Endodermal cell (in vitro differentiated cells): ENCODE data around the gene ATXN7L1. TPM values are rescaled to one million over a fixed set of nuclear protein-coding genes. Genes with fewer than 3 reads are reported as not detected.
A peak's percentile ranks its signal among the peaks of the same experiment; 100 is the strongest.

Experiments used
- DNase-seq: peaks from one replicate; pipeline ENCODE4 v3.0.0-alpha.2; 2017
- H3K27ac ChIP-seq: 2 replicates; pipeline ENCODE4 v1.5.1; 2013; ENCODE audit warnings: mild to moderate bottlenecking, low read depth, low read length, moderate library complexity
- H3K27me3 ChIP-seq: 2 replicates; pipeline ENCODE4 v1.6.1; 2013; ENCODE audit warnings: mild to moderate bottlenecking, low read length, moderate library complexity; ENCODE audit not compliant: insufficient read depth, control insufficient read depth, poor library complexity, severe bottlenecking
- H3K36me3 ChIP-seq: 2 replicates; pipeline ENCODE4 v1.7.0; 2013; ENCODE audit warnings: mild to moderate bottlenecking, low read length, moderate library complexity; ENCODE audit not compliant: control insufficient read depth, insufficient read depth
- H3K4me1 ChIP-seq: one replicate; pipeline ENCODE4 v1.7.0; 2013; ENCODE audit warnings: low read length; ENCODE audit not compliant: control insufficient read depth, insufficient read depth
- H3K4me3 ChIP-seq: 2 replicates; pipeline ENCODE4 v1.5.1; 2013; ENCODE audit warnings: mild to moderate bottlenecking, low read length, moderate library complexity
- H3K9ac ChIP-seq: 2 replicates; pipeline ENCODE4 v1.6.1; 2013; ENCODE audit warnings: mild to moderate bottlenecking, low read length, moderate library complexity; ENCODE audit not compliant: poor library complexity, severe bottlenecking; ENCODE audit errors: extremely low read depth
- H3K9me3 ChIP-seq: 2 replicates; pipeline ENCODE4 v1.6.1; 2013; ENCODE audit warnings: mild to moderate bottlenecking, low read length, moderate library complexity; ENCODE audit not compliant: control insufficient read depth
- H3K27ac Mint-ChIP-seq: 2 replicates; pipeline ENCODE4 v1.8.0; 2020; ENCODE audit warnings: mixed read lengths
- H3K27me3 Mint-ChIP-seq: 2 replicates; pipeline ENCODE4 v1.8.0; 2021; ENCODE audit warnings: mild to moderate bottlenecking, mixed read lengths; ENCODE audit not compliant: insufficient read depth
- H3K36me3 Mint-ChIP-seq: 2 replicates; pipeline ENCODE4 v1.8.0; 2020; ENCODE audit warnings: low read depth, mixed read lengths
- H3K4me1 Mint-ChIP-seq: 2 replicates; pipeline ENCODE4 v1.8.0; 2020; ENCODE audit warnings: mixed read lengths
- H3K4me3 Mint-ChIP-seq: 2 replicates; pipeline ENCODE4 v1.8.0; 2020; ENCODE audit warnings: mild to moderate bottlenecking, moderate library complexity, mixed read lengths
- H3K9me3 Mint-ChIP-seq: 2 replicates; pipeline ENCODE4 v1.8.0; 2020; ENCODE audit warnings: mild to moderate bottlenecking, mixed read lengths
- WGBS, 2 experiments: methylation state at CpG; one replicate each; pipeline versions ENCODE4 v1.1.5 to v1.1.7; 2013; ENCODE audit warnings: missing lambda C conversion rate in 2 of 2, mixed read lengths in 1 of 2; ENCODE audit not compliant: insufficient coverage in 1 of 2, insufficient read length in 1 of 2; 5-methylcytosine and 5-hydroxymethylcytosine counted together
- total RNA-seq, 2 donors: library from RNA; stranded (reverse); fragmentation: NEBNext Ultra II Directional in 1 of 2; extraction: Animal tissue kit (Norgen Biotek cat#: 25700) in 1 of 2; gene quantifications; 2 replicates in 1 of 2; 3 replicates in 1 of 2; pipeline ENCODE4 v1.2.1, GENCODE V29; 2021
- TF ChIP-seq, protein P1 (sequence below): fragments of 200-600 bp; sonication (generic); conservative IDR thresholded peaks from 2 replicates; pipeline ENCODE4 v1.5.0; 2021; ENCODE audit warnings: antibody characterized with exemption, mild to moderate bottlenecking

Gene ATXN7L1
- total RNA-seq, 2 donors from 2014 or later = 16.9 to 30.4 TPM

DNA sequence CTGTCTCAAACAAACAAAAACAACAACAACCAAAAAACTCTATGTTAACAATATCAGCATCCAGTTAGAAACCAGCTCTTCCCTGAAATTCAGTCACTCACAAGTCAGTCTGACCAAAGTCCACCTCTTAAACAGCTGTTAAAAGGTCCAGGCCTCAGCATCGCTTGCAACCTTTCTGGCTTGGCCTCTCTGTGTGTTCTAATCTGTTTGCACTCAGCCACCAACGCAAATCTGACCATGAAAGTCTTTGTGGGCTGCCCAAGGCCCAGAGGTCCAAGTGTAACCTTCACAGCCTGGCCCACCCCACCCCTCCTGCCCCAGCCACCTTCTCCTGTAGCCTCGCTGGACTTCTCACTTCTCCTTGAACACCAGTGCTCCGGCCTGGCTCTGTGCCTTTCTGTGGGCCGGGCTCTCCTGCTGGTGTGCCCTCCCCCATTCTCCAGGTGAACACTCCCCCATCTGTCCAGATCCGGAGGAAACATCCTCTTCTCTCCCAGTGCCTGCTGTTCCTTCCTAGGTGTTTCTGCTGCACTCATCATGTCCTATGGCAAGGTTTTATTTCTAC lies 222.9 kb downstream of the ATXN7L1 start:
- H3K4me1 ChIP-seq = peaks cover 53% of the 10 kb centered on the region
- H3K9me3 ChIP-seq = no peaks in the 10 kb centered on the region
- H3K27ac Mint-ChIP-seq = peak overlapping the region; percentile 81
- H3K4me3 Mint-ChIP-seq = peak overlapping the region; percentile 12
- no peaks in the 10 kb centered on the region for H3K9me3 Mint-ChIP-seq
- 86 to 95% methylated on average over 4 to 6 of the region's 6 CpGs for WGBS, 2 experiments
- TF ChIP-seq, protein P1, sequence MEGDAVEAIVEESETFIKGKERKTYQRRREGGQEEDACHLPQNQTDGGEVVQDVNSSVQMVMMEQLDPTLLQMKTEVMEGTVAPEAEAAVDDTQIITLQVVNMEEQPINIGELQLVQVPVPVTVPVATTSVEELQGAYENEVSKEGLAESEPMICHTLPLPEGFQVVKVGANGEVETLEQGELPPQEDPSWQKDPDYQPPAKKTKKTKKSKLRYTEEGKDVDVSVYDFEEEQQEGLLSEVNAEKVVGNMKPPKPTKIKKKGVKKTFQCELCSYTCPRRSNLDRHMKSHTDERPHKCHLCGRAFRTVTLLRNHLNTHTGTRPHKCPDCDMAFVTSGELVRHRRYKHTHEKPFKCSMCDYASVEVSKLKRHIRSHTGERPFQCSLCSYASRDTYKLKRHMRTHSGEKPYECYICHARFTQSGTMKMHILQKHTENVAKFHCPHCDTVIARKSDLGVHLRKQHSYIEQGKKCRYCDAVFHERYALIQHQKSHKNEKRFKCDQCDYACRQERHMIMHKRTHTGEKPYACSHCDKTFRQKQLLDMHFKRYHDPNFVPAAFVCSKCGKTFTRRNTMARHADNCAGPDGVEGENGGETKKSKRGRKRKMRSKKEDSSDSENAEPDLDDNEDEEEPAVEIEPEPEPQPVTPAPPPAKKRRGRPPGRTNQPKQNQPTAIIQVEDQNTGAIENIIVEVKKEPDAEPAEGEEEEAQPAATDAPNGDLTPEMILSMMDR = no peak
- DNase-seq = no peak
- no peak overlapping the region for H3K9ac ChIP-seq
- peaks cover 81% of the 10 kb centered on the region for H3K4me1 Mint-ChIP-seq
- H3K4me3 ChIP-seq = no peak overlapping the region
- H3K36me3 Mint-ChIP-seq = no peaks in the 10 kb centered on the region
- no peaks in the 10 kb centered on the region for H3K36me3 ChIP-seq
- no peak overlapping the region for H3K27ac ChIP-seq
- H3K27me3 Mint-ChIP-seq = no peaks in the 10 kb centered on the region
- no peaks in the 10 kb centered on the region for H3K27me3 ChIP-seq

DNA sequence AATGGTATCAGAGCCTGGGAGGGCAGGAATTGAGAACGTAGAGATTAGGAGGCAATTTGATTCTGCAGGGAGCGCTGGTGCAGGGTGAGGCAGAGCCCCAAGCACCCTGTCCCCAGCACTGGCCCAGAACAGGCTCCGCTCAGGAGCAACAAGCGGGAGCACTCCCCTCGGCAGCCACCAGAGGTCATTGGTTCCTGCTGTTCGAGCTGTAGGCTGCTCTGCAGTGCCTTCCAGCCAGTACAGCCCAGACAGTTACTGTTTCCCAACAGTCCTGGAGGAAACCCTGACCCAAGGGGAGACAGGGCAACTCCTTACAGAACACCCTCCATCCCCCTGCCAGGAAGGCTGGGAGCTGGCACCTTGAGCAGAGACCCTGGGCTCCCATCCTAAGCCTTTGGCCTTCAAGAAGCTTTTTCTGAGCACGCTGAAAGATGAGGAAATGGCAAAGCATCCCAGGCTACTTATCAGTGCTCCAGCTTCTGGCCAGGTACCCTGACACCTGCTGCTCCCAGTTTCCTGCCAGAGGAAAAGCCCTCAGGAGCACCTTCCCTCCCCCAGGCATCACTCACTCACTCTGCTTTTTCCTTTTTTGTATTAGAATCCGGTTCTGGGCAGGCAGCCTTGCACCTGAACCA lies 223.9 kb downstream of the ATXN7L1 start:
- peaks cover 85% of the 10 kb centered on the region for H3K4me1 Mint-ChIP-seq

DNA sequence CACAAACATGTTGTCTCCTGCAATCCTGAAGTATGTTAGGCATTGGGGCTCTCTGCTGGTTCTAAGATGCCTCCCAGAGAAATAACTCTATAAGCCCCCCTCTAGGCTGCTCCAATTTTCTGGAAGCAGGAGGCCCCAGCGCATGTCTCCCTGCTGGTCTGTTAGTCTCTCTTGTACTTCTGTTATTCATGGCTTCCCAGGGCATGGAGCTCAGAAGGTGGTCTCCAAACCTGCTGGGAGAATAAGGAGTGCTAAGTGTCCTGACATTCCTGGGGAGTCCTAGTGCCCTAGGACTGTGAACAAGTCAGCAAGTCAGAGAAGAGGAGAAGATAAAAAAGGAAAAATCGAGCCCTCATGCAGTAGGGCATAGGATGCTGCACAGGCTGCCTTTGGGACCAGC lies 224.6 kb downstream of the ATXN7L1 start:
- no peaks in the 10 kb centered on the region for H3K9me3 Mint-ChIP-seq
- TF ChIP-seq, protein P1 = no peak
- peak; percentile 81 for DNase-seq
- no peaks in the 10 kb centered on the region for H3K27me3 Mint-ChIP-seq
- H3K4me1 Mint-ChIP-seq = peaks cover 82% of the 10 kb centered on the region
- no peak overlapping the region for H3K4me3 Mint-ChIP-seq
- peaks cover 10% of the 10 kb centered on the region for H3K36me3 Mint-ChIP-seq
- no peak overlapping the region for H3K27ac ChIP-seq
- H3K36me3 ChIP-seq = no peaks in the 10 kb centered on the region
- no peaks in the 10 kb centered on the region for H3K9me3 ChIP-seq
- 84 to 100% methylated on average over 1 to 2 of the region's 2 CpGs for WGBS, 2 experiments
- H3K27me3 ChIP-seq = no peaks in the 10 kb centered on the region
- no peak overlapping the region for H3K4me3 ChIP-seq
- no peak overlapping the region for H3K27ac Mint-ChIP-seq
- H3K4me1 ChIP-seq = peaks cover 53% of the 10 kb centered on the region
- H3K9ac ChIP-seq = no peak overlapping the region

More for the DNA sequence above, 223.9 kb downstream of the ATXN7L1 start:
- H3K36me3 Mint-ChIP-seq = peaks cover 6% of the 10 kb centered on the region
- TF ChIP-seq, protein P1 = peak; percentile 92
- Histone ChIP-seq H3K9me3 (no peaks in the 10 kb centered on the region), H3K27ac (no peak overlapping the region), H3K27me3 (no peaks in the 10 kb centered on the region), H3K36me3 (no peaks in the 10 kb centered on the region), H3K4me1 (peaks cover 53% of the 10 kb centered on the region), H3K9ac (no peak overlapping the region), H3K4me3 (no peak overlapping the region)
- H3K27me3 Mint-ChIP-seq = no peaks in the 10 kb centered on the region
- WGBS, 2 experiments = 17 to 58% methylated on average over 2 to 8 of the region's 8 CpGs
- H3K4me3 Mint-ChIP-seq = no peak overlapping the region
- no peaks in the 10 kb centered on the region for H3K9me3 Mint-ChIP-seq
- H3K27ac Mint-ChIP-seq = peak overlapping the region; percentile 75
- peak; percentile 97 for DNase-seq
